Globus pallidus (tissue), 1 donor: ENCODE measurements around the gene NDUFAF5.

ENCODE experiments used
- DNase-seq: peaks from one replicate; pipeline ENCODE4 v3.0.0-alpha.2; 2015; ENCODE audit warnings: low spot score

Gene NDUFAF5

DNA sequence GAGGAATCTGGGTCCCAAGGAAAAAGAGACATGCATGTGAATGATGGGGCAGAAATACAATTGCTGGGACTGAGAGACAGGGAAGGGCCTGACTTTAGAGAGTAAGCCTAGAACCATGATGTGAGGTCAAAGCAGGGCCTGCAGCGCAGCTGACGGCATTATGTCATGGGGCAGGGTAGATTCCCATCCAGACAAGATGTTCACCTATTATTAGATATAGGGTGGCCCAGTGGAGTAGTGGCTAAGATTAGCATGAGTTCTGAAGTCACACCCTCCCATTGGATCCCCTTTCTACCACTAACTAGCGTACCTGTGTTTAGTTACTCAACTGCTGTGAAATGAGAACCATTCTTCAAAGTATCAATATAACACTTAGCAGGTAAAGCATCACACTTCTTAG lies 39.6 kb downstream of the NDUFAF5 start:
- DNase-seq: no peak

DNA sequence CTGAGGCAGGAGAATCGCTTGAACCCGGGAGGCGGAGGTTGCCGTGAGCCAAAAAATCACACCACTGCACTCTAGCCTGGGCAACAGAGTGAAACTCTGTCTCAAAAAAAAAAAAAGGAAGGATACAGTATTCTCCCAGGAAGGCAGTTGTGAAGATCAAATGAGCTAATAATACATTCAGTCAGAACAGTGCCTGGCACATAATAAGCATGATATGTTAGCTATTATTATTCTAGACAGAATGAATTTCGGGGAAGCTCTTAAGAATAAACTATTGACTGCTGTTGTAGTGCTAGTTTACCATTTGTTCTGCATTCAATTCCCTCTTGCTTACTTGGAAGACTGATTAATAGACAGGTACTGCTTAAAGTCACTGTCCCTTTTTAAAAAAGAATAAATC lies 40.6 kb downstream of the NDUFAF5 start:
- no peak for DNase-seq

DNA sequence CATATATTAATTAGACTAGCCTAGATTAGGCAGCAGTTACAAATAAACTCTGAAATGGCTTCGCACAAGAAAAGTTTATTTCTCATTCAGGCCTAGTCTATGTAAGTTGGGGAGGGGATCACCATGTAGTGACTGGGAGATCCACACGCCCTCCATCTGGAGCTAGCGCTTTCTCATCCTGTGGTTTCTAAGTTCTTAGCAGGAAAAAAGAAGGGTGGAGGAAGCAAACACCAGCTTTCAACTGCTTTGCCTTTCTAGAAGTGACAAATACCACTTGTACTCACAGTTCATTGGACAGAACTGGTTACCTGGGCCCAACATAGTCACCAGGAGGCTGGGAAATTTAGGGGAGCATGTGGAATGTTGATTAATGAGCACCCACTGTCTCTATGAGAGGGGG lies 46.6 kb downstream of the NDUFAF5 start:
- DNase-seq: no peak

DNA sequence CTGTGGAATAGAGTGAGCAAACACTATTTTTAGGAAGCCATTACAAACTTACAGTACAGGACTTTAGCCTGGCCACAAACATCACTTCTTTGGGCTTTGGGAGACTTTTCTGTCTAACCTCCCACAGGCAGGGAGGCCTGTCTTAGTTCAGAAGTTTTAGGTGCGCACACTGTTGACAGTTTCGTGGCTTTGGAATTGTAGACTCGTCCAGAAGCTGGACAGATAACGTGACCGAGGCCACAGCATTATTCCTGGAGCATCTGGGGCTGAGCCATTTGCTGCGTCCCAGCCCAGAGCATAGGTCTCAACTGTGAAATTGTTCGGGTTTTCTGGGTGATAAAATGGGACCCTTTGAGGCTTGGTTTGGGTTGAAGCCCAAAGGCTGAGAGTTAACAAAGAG lies 53.8 kb downstream of the NDUFAF5 start:
- DNase-seq: no peak

DNA sequence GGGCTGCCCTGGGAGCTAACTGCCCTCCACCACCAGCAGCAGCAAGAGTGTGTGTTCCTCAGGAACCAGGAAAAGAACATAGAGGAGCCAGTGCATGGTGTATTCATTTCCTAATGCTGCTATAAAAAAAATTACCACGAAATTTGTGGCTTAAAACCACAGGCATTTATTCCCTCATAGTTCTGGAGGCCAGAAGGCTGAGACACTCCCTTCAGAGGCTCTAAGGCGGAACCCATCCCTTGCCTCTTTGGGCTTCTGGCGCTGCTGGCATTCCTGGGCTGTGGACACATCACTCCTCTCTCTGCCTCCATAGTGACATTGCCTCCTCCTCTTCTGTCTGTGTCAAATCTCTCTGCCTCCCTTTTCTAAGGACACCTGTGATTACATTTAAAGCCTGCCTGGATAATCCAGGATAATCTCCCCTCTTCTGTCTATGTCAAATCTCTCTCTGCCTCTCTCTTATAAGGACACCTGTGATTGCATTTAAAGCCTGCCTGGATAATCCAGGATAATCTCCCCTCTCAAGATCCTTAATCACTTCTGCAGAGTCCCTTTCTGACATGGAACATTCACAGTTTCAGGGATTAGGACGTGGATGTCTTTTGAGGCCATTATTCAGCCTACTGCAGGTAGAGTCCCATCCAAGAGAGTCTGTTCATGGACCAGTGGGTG lies 54.7 kb downstream of the NDUFAF5 start:
- DNase-seq: no peak

DNA sequence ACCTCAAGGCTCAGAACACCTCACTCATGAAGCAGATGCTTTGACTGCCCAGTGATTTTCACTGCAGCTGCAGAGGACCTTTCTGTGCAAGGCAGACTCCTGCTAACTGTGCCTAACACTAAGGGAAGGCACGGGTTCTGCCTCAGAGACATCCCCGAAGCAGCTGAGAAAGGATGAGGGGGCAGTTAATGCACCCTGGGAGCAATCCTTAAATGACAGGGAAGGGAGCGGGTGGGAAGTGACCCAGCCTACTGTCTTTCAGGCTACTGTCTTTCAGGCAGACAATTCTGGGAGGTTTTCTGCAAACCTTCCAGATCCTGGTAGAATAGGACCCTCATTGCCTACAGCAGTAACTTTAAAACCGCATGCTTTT lies 55.3 kb downstream of the NDUFAF5 start:
- DNase-seq: no peak

DNA sequence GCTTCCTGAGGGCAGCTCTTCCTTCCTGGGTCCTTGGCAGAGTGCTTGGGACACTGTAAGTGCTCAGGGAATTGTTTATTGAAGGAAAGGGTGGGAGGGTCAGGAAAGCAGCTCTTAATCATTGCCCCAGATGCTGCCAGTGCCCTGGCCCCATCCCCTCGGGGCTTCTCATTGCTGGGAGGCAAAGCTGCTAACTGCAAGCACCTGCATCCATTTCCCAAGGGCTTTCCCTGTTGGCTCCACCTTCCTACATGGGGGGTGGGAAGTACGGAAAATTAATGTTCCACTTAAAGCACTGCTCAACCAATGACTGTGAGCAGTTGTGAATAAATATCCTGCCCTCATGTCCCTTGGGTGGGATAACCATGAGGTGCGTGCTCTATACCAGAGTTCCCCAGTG lies 56.4 kb downstream of the NDUFAF5 start:
- no peak for DNase-seq

DNA sequence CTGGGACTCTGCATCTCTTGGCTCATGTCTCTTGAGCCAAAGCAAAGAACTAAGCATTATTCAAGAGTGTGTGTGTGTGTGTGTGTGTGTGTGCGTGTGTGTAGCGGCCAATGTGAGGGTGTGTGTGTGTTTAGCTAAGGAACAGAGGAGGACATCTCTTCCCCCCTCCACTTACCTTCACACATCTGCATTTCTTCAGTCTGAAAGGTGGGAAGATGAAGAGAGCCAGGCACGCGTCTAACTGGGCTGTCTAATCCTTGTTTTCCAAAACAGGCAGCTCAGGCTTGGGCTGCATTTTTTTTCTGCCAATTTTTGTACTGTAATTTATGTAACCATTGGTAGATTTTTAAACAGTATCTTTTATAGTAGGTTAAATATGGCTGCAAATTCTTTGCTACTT lies 59.5 kb downstream of the NDUFAF5 start:
- DNase-seq: no peak

DNA sequence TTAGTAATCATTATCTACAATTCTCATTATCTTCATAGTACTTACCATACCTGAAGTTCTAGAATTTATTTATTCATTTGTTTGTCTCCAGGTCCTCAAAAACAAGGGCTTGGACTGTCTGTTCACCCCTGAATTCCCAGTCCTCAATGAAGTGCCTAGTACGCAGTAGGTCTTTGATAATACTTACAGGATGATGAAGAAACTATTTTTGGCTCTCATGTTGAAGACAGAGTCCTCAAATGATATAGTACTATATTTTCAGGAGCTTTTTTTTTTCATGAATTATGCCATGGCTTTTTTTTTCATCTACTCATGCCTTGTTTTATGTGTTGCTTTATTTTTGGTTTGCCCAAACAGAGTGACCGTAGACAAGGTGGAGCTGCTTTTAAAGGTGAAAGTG lies 66.5 kb downstream of the NDUFAF5 start:
- DNase-seq: no peak

DNA sequence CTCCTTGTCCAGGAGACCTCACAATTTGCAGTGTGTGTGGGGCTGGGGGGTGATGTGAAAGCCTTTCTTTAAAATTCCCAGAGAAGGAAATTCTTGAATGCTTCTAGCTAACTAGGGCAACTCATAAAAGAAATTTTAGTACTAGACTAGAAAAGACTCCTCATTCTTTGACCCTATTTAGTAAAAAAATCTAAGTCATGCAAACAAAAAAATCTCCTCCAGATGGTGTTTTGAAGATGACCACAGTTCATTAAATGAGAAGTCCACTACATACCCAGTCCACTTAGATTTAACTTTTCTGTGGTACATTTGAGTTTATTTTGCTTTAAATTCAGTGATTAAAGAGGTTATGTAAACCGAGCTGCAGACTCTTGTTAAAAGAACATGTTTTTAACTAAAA lies 67.5 kb downstream of the NDUFAF5 start:
- no peak for DNase-seq

DNA sequence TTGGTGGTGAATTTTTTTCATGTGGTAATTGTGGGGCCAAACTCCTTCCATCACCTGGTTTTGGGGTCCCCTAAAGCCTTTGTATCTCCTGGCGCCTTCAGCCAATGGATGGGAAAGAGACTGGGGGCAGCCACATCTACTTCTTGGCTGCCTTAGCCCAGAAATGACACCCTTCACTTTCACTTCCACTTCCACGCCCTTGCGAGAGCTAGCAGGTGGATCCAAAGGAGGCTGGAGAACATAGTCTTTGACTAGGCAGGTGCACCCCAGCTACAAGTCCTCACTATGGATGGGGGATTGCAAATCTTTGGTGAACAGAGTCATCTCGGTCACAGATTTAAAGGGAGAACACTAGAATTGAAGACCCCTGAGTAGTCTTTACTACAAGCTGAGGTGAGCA lies 70.8 kb downstream of the NDUFAF5 start:
- no peak for DNase-seq

DNA sequence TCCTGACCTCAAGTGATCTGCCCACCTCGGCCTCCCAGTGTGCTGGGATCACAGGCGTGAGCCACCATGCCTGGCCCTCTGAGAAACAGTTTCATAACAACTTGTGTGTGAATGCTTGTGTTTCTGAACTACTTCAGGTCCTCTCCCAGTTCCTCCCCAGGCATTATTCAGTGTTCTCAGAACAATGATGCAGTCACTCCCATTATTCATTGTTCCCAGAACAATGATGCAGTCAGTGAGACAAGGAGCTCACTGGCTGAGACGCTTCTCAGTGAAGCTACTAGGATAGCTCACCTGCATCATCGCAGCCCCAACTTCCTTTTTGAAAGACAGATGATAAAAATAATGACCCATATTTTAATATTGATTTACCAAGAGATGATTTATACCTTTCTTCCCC lies 71.5 kb downstream of the NDUFAF5 start:
- DNase-seq: peak; percentile 86

DNA sequence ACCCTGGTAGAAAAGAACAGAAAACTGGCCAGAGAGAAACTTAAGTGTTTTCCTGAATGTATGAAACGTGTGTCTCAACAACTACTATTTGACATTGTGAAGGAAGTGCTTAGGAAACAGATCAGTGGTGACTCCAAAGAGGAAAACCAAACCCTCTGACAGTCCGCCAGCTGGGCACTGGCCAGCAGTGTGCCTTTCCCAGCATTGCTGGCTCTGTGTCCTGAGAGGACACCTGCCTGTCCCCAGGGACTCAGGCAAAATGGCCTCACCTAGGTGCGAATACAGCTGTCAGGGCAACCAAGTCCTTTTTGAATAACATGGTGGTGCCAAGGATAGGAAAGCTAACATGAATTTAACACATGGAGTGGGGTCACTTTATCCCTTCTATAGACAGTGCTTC lies 72.5 kb downstream of the NDUFAF5 start:
- peak; percentile 25 for DNase-seq

DNA sequence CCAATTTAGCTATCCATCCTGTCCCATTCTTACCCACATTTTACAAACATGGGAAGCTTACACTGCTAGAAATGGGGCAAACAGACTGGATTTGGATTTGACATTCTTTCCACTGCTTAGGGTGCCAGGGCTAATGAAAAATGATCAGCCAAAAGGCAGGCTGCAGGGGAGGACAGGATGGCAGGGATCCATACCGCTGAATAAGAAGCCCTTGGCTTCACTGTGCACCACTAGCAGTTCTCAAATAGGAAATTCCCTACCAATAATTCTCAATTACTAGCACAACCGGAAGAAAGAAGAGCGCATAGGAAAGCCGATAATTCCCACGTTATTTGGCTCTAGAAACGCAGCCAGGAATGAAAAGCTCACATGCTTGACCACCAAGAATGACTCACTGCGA lies 73.1 kb downstream of the NDUFAF5 start:
- DNase-seq: peak; percentile 28

DNA sequence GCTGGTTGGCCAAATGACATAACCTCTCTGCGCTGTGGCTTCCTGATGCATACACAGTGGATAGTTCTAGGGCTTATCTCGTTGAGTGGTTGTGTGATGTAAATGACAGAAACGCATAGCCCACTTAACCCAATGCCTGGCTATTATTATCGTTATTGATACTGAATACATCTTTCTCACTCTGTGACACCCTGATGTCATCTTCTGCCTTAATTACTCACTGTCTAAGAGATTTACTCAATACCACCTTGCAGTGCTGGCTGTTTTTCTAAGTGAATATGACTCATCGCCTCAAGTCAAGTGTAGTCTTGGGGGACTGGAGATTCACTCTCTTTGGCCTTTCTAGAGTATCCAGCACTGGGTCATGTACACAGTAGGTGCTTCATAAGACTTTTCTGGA lies 73.6 kb downstream of the NDUFAF5 start:
- DNase-seq: no peak

DNA sequence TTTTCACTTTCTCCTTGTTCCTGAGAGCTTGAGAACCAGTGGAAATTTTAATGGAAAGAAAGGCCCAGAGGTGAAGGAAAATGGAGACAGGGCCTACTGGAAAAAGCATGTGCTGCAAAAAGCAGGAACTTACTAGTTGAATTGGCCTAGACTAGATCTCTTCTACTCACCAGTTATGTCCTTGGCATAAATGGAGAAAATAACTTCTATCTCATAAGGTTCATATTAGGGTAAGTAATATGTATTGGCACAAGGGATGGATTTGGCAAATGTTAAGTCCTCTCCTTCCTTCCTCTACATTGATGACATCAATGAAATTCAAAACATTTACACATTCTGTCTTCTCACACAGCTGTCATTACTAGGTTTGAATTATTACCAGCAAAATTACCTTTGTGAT lies 74.0 kb downstream of the NDUFAF5 start:
- no peak for DNase-seq

DNA sequence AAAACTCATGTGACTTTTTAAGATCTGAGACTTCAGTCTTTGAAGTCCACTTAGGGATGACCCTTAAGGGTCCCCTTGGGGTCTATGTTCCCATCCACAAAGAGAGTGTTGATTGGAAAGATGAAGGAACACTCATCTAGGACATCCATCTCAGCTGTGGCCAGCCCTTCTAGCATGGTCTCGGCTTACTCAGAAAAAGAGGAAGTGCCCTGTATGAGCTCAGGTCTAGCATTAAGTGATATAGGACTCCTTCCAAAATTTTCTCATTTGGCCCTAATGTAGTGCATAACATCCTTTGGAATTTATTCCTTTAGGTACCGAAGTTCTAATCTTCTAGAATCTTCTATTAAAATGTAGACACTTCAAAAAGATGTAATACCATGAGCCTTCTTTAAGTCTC lies 77.4 kb downstream of the NDUFAF5 start:
- no peak for DNase-seq

DNA sequence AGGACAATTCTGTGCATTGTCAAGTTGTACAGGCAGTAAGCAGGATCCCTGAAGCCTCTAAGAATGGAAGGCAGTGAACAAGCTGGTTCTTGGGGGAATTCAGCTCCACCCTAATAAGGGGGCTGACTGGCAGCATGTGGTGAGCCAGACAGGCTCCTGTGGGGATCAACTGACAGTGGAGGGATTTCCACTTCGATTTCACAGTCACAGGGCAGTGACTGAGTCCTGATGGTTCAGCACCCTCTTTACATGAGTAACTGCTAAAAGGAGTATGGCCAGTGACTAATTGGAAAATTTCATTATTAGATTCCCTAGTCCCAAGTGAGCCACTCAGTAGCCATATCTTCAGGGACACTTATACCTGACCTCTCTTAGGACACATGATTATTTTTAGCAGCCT lies 78.4 kb downstream of the NDUFAF5 start:
- no peak for DNase-seq

DNA sequence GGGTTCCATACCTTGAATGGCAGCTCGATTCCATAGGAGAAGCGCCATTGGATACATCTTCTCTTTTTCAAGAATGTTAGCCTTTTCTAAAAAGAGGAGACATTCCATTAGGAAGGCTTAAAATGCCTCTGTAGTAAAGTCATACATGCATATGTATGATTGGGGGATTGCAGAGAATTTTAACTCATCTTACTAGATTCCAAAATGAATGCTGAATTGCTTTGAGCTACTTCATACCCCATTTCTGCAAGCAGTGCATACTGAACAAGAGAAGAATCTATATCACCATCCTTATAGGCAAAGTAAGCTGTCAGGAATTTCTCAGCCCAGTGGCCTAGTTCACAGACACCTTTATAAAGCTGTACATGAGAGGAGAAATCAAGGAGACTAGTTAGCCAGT lies 80.3 kb downstream of the NDUFAF5 start:
- no peak for DNase-seq

DNA sequence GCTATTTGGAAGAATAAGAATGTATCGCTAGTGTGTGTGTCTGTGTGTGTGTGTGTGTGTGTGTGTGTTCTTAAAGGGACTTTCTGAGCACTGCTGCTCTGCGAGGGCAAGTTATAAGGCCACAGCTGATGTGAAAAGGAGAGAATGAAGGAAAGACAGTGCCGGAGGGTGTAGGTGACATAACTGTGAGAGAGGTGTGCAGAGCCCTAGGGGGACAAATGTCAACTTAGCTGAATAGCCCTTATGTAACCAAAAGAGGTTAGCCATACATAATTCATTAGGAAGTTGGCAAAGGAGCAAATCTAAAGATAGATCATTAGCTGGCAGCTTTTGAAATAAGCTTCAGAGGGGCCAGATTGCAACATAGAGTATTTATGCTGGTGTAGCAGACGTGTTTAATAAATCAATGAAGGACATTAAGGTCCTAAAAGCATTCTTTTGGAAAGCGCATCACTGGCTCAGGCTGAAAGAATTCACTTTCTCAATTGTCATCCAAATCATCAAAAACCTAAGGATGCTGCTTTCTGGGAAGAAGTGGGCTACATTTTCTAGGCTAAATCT lies 81.0 kb downstream of the NDUFAF5 start:
- no peak for DNase-seq

DNA sequence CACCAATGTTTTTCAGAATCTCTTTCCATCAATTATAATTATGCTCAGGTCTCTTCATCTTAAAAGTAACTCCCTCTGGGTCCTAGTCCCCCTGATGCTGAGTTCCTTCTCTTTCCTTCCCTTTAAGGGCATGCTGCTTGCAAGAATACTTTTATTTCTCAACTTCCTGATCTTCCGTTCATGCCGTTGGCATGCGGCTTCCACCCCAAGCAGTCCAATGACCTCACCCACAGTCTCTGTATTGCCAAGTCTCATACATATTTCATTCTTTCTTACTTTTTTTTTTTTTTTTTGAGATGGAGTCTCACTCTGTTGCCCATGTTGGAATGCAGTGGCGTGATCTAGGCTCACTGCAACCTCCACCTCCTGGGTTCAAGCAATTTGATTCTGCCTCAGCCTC lies 83.5 kb downstream of the NDUFAF5 start:
- peak; percentile 52 for DNase-seq

DNA sequence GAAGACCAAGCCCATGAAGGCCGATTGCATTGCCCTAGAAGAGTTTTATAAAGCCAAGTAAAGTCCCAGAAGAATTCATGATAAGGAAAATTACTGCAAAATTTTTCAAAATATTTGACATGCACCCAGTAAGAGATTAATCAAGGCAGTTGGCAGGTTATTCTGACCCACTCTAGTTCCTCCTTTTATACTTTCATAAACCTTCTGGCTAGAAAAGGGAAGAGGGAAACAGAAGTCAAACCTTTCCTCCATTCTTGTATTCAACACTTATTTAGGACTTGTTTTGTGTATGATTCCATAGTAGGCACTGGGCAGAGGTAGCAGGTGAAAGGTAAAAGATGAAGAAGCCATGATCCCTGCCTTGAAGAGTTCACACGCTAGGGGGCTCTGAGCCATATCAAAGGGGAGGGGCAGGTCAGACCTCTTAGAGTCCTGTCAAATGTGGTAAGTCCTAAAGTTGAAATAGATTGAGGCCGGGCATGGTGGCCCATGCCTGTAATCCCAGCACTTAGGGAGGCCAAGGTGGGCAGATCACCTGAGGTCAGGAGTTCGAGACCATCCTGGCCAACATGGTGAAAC lies 85.4 kb downstream of the NDUFAF5 start:
- no peak for DNase-seq
